Fibroblast of skin of left quadriceps (primary cell): ENCODE data around the gene TBC1D9B.

Experiments
- DNase-seq, 2 experiments: peaks; one replicate each; pipeline ENCODE4 v3.0.0-alpha.2; 2013; ENCODE audit warnings: low read depth in 2 of 2

The TBC1D9B gene

DNA sequence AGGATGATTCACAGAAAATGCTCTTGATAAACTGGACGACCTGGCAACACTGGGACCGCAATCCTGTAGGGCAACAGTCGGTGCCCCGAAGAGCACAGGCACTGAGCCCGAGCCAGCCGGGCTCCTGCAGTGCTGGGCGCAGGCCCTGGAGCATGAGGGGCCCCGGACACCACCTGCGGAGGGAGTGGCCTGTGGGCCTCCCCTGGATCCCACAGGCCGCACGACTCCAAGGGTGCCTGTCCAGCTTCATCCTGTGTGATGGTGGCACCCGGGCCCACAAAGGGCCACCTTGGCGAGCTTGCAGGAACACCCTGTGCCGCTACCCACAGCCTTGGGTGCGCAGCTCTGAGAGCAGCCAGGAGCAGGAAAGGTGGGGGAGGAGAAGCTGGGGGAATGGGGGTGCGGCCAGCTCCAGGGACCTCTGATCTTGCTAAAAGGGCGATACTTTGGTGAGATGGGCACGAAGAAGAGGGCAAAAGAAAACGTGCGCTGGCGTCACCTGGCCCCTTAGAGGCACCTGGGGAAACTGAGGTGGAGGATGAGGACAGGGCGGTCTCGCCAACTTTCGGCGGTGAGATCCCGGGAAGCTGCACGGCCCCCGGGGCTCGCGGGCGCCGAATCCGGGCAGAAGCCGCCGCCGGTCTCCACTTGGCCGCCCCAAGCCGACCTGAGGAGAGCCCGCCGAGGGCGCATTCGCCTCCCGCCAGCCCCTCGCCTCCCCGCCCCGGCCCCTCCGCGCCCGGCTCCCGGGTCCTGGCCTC, 722 bp downstream of the TBC1D9B start:
- no peak for DNase-seq

DNA sequence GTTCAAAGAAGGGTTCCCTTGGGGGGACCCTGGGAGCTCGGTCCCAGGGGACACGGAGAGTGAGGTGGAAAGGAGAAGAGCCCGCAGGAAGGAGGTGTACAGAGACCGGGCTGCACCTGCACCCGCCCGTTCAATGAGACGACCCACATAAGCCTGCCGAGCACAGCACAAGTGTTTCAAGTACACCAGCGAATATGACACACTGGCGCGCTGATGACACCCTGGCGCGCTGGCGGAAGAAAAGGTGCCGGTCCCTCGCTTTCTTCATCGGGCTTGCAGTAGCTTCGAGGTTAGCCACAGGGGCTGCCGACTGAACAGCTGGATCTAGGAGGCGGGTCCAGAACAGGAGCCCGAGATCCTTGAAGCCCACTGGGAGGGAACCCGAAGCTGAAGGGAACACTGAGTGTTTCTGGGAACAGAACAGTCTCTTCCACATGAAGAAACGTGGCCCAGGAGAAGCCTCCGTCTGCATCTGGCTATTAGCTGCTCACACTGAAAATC, 1.4 kb downstream of the TBC1D9B start:
- DNase-seq, result no peak

DNA sequence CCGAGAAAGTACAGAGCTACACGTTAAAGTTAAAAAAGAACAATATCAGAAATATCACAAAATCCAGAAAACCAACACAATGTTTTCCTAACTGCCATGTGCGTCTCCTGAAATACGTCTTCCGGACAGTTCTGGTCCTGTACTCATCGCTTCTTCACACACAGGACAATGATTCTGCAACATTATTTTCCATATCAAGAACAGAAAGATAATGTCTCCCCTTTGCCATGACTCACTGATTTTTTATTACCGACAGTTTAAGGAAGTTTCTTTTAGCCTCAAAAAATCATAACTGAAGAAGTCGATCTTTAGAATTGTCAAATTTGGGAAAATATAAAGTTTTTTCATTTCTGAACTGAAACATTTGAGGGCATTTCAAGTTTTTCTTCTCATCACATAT, 2.5 kb downstream of the TBC1D9B start:
- no peak for DNase-seq

DNA sequence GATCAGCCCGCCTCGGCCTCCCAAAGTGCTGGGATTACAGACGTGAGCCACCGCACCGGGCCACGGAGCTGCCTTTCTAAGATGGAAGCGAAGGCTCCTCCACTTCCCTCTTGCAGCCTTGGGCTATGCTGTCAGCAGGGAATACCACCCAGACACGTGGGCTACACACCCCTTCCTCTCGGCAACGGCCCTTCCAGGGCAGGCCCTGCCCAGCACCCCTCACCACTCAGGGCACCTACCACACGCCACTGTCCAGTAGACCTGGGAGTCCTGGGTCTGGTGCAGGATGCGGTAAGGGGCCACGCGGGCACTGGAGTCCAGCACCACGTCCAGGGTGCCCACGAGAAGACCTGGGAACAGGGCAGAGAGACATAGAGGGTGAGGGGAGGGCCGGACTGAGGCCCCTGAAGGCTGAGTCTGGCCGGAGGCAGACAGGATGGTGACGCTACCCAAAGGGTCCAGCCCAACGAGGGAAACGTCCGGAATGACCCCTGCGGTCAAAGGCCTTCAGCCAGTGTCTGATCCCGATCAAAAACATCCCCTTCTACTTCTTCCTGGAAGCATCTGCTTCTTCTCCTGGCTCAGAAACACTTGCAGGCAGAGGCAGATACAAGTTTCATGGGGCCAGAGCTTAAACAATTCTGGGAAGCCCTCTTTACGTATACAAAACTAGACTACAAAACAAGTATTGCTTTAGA, 3.1 kb downstream of the TBC1D9B start:
- DNase-seq, result no peak

DNA sequence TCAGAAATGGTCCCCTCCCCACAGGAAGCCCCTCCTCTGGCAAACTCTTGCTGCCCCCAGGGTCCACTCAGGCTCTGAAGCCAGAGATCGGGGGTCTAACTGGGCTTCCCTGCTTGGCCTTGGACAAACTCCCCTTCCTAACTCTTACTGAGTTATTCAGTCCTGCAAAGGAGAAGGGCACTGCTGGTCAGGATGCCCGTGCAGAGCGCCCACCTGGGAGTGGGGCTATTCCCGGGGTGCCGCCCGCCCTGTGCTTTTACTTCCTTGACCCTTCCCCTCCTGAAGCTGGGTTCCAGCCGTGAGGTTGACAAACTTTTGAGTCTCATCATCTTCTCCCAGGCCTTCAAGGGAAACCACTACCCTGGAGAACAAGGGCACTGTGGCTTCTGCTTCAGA, 4.9 kb downstream of the TBC1D9B start:
- no peak for DNase-seq

DNA sequence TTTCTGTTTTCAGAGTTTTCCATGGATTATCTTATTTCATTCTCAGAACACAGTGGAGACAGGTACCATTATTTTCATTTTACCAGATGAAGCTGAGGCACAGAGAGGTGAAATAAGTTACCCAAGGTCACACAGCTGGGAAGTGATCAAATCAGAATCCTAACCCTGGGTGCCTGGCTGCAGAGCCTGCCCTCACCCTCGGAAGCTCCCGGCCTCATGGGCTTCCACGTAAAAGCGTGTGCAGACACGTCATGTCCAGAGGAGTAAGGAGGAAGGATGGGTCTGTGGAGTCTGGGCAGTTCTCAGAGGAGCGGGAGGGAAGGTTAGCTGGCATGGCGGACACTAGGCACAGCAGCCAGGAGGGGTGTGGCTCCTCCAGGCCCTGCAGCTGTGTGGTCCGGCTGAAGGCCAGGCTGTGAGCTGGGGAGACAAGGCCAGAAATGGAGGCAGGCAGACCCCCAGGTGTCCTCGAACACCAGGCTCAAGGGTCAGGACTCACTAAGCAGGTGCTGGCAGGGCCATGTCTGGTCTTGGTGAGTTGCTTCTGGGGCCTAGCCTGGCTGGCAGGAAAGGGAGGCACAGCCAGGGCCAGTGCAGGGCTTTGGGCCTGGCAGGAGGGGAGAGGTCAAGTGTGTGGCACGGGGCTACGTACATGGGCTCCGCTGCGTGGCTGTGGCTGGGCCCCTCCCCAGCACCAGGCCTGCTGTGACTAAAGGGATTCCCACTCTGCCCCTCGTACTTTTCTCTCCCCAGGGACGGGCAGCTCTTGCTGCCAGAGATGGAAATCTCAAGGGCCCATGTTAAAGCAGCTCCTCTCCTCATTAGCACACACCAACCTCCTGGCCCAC, 5.6 kb downstream of the TBC1D9B start:
- DNase-seq, result no peak

DNA sequence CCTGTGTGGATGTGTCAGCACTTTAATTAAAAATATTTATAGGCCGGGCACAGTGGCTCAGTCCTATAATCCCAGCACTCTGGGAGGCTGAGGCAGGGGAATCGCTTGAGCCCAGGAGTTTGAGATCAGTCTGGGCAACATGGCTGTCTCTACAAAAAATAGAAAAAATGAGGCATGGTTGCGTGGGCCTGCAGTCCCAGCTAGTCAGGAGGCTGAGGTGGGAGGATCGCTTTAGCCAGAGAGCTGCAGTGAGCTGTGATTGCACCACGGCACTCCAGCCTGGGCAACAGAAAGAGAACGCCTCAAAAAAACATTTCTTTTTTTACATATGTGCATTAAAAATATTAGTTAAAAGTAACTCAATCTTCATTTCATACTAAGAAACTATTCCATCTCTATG, 6.2 kb downstream of the TBC1D9B start:
- no peak for DNase-seq

DNA sequence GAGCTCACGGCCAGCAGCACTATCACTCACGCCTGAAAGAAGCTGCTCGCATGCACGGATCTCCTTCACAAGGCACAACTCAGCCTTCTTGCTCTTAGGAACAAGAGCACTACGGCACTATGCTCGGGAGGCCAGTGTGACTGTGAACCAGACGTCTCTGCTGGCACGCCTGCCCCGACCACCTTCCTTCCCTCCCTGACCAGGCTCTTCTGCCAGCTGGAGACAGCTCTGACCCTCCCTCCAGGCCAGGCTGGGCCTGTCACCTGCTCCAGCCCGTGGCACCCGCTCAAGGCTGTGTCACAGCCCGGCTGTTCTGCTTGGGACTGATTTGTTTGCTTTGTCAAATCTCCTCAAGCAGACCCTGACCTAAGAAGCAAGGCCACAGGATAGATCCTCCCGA, 7.0 kb downstream of the TBC1D9B start:
- no peak for DNase-seq

DNA sequence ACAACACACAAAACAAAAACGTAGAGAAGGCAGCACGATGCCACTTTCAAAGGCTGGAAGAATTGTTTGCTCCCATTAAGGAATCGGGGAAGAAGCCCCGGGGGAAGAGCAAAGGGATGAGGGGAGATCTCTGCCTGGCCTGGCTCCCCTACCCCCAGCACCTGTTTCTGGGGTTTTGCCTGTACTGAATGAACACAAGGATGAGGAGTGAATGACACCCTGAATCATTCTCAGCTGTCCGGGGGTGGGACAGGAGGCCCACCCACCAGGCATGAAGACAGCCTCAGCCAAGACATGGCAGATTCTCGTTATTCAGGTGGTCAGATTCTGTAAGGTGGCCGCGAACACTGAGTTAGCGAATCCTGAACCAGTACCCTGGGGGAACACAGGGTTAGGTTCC, 7.5 kb downstream of the TBC1D9B start:
- DNase-seq, result no peak

DNA sequence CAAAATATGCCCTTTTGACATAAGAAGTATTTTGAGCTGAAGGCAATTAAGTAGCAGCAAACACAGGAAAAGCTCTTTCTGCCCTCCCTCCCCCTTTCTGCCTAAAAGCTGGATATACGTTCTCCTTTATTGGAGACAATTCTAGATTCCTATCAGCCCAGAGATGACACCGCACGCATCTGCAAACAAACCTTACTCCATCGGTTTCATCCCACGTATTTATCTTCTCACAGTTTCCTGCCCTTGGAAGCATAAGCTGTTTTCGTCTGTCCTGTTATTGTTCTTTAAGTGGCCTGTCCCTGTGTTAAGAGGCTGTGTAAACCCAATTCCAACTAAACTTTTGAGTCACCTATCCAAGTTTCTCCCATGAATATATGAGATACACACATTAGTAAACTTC, 11.8 kb downstream of the TBC1D9B start:
- no peak for DNase-seq

DNA sequence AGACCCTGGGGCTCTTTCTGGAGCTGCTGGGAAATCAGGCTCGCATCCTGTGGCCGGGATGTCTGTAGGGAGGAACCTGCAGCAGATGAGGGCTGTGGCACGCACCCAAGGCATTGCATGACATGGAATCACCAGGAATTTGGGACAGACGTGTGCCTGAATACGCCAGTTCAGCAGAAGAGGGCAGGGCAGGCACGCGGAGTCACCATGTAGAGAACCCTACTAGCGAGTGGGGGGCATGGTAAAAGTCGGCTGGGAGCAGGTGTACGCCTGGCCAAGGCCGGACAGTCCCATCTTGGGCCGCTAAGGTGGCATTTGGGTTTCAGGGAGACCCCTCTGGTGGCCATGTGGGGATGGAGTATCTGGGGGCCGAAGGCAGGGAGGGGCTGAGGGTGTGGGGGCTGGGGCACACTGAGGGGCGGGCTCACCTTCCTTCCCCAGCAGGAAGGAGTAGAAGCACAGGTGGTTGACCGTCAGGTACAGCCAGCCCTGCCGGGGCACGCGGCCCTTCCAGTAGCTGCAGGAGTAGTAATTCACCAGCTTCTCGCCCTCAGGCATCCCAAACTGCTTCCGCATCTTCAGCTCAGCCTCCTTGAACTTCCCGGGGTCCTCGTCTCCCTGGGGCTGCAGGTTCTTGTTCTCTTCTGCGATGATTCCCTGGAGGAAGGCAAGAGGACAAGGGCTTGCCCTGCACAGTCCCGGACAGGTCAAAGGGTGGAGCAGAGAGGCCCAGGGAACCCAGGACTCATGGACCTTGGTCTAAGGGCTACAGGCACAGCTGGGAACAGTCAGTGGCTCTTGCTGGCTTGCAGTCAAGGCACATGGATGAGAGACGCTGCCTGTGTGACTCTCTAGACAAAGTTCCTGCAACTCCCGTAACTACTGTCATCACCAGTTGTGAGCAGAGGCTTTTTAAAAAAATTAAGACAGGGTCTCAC, 13.5 kb downstream of the TBC1D9B start:
- no peak for DNase-seq

DNA sequence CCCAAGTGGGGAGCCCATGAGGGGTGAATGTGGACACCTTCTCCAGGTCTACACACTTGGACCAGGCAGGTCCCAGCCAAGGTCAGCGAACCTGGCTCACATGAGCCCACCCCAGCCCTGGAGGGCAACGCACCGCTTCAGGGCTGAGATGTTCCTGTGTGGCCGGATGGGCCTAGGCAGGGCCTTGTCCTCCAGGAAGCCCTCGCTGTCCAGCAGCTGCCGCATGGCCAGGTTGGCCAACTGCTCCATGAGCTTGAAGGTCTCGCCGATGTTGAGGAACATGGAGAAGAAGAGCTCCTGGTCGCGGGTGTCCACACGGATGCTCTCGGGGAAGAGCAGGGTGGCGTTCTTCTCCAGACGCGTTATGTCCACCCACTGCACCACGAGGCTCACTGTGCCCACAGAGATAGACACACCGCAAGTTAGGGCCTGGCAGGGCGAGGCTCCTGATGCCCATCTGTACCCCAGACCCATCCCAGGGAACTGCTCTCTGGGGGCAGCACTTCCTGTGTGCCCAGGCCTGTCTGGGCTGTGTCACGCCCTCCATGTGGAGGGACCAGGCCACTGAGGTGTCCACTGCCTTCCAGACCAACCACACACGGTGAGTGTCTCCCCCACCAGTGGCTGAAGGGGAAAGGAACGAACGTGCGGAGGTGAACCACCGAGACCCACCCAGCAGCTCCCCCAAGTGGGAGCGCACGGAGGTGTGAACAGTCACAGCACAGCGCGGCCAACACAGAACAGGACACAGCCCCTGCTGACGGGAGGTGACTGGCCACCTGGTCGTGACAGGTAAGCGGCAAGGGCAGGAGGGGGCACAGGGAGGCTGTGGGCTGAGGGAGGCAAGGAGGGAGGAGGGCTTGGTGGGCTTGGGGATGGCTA, 14.4 kb downstream of the TBC1D9B start:
- DNase-seq, result no peak

DNA sequence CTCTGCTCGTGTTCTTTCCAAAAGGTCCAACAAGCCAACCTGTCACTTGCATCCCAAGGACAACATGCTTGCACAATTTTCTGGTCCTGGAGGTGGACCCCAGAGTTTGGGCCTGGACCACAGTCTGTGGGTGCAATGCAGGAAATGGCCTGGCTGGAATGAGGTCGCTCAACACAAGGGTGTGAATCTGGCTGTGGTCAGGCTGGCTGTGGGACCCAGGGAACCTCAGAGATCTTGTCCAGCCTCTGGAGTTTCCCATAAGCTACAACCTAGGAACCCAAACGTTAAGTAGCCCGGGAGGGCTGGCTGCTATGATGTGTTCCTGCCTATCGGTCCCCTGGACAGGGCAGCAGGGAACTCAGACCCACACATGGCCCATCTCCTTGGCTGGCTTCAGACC, 15.4 kb downstream of the TBC1D9B start:
- DNase-seq, result no peak

DNA sequence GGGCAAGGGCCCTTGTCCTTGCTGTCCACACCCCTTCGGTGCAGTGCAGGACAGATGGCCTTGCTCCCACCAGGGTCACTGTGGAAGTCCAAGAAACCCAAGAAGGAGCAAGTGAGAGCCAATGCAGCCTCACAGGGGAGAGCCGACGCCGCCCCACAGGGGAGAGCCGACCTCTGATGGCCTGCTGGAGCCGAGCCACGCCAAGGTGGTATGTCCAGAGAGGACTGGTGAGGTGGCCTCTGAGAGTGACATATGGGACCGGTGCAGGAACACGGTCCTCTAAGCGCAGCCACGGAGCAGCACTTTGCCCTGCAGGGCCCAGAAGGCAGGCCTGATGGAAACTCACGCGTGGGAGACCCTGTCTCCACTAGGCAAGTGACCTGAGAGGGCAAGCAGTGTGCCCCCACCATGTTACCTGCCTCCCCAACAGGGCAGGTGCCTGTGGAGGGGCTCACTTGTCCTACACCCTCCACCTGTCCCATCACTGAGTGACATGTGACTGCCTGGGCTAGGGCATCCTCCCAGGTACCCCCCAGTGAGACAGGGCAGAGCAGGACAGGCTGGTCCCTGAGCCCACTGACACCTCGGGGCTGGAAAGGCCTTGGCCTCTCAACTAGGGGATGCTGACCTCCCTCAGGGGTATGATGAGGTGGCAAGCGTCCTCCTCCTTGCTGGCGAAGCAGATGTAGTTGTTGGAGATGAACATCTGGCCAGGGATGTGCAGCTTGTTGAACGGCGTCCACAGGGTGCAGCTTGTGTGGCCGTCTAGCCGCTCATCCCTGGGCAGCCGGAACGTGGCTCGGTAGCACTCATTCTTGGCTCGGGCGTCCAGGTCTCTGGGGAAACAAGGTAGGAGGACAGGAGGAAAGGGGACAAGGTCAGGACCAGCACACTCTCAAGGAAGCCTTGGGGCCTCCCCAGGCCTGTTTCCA, 16.7 kb downstream of the TBC1D9B start:
- no peak for DNase-seq

DNA sequence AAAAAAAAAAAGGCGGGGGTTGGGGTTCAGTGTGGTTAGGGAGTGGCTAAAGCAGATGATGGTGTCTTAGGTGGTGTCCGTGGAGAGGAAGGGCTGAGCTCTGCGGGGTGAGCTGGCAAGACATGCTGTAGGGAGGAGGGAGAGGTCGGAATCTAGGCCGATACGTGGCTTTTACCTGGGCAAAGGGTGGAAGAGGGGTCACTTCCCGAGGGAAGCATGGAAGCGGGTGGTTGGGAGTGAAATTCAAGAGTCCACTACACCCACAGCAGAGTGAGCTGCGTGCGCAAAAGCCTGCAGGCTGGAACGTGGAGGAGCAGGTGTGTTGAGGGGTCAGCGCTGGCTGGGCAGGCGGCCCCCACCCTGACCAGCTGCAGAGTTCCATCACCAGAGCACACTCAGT, 17.8 kb downstream of the TBC1D9B start:
- DNase-seq, result no peak

DNA sequence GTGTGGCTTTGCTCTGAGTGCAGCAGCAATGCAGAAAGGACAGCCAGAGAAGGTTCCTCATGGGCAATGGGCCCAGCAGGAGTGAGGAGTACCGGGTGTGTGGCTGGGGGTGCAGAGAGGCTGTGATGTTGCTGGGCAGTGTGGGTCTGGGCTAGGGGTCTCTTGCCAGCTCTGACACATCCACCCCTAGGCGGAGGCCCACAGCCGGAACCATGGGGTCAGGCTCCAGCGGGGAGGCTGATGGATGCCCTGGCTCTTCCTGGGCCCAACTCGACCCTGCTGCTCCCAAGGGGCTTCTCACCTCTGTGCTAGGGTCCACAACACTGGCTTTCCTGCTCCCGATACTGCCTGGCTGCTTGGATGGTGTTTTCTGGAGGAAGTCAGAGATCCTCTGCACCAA, 19.9 kb downstream of the TBC1D9B start:
- no peak for DNase-seq

DNA sequence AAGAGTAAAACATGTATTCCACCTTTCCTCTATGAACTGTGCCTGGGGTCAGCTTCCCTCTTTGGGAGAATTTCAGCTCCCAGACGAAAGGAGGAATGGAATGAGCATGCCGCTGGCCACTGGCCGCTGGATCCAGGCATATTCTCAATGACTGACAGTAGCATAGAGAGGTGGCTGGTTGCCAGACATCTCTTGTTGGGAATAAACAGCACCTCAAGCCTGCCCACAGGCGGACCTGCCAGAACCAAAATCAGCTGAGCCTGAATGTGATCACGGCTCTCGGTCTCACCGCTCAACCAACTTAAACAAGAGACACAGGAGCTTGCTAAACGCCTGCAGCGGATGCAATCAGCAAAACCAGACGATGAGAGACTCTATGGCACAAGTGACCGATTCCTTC, 20.6 kb downstream of the TBC1D9B start:
- no peak for DNase-seq

DNA sequence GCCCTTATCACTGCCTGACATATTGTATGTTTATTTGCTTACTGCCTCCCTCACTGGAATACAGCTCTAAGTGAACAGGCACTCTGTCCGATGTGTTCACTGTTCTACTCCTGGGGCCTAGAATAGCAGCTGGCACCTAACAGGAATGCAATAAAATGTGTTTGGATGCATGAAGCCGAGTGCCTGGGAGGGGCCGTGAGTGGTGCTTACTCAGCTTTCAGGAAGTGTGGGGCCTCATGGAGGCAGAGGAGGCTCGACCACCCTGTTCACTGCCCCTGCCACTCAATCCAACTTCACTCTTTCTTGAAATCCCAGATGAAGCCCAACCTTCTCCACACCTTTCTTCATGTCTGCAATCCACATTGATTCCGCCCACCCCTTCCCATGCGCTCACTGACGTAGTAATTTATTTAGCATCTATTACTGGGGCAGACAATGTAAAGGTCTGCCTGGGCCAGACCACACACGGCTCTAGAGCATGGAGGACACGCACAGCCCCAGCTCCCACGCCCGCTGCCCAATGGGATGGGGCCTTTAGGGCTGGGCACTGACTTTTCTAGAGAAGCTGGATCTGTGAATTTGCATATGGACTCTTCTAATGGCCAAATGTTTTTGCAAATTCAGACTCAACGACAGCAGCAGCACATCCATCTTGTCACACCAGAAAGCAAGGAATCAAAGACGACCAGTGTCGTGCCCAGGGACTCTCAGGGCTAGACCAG, 21.3 kb downstream of the TBC1D9B start:
- no peak for DNase-seq
